GM21737 (cell line): ENCODE measurements around the gene HS3ST3B1.

ENCODE experiments used
- ATAC-seq: cut with Tn5 transposase; IDR thresholded peaks from one replicate; pipeline ENCODE4 v1.9.1; 2021; ENCODE audit warnings: mild to moderate bottlenecking, moderate library complexity; ENCODE audit not compliant: unreplicated experiment

The HS3ST3B1 gene

GRCh38 chr17:14300575-14301278, at the start of gene HS3ST3B1:
Gene HS3ST3B1, plus strand, starts transcription at chr17:14301081. Its CDS starts 438 bp downstream, at chr17:14301519.
- peak; percentile 87 for ATAC-seq

DNA sequence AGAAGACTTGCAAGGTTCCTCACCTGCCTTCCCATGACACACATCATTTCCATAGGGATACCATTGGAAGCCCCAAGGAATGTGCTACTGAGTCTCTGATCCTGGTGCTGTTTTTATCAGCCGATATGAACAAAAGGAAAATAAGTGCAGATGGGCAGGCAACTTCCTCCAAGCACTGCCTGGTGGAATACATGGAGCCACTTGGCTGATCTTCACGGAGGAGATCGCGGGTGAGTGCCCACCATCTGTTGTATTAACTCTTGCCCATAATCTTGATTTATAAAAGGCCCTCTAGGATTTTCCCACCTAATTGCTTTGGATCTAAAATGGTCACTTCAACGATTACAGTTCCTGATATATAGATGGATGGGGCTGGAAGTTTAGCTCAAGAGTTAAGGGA, 39.5 kb upstream of the HS3ST3B1 start:
- ATAC-seq, result no peak

GRCh38 chr17:14268264-14268663, 32.6 kb upstream of the HS3ST3B1 start:
- ATAC-seq, result no peak

DNA sequence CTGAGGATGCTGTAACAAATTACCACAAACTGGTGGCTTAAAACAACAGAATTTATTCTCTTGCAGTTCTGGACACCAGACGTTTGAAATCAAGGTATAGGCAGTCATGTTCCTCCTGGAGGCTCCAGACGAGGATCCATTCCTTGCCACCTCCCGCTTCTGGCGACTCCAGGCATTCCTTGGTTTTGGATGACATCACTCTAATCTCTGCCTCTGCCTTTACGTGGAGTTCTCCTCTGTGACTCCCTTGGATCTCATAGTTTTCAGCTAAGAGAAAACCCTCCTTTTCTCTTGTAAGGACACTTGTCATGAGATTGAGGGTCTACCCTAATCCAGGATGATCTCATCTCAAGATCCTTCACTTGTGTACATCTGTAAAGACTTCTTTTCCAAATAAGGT, 31.4 kb upstream of the HS3ST3B1 start:
- no peak for ATAC-seq

GRCh38 chr17:14270508-14270907, 30.4 kb upstream of the HS3ST3B1 start:
- ATAC-seq, result no peak

GRCh38 chr17:14276535-14277250, 24.2 kb upstream of the HS3ST3B1 start:
- no peak for ATAC-seq

DNA sequence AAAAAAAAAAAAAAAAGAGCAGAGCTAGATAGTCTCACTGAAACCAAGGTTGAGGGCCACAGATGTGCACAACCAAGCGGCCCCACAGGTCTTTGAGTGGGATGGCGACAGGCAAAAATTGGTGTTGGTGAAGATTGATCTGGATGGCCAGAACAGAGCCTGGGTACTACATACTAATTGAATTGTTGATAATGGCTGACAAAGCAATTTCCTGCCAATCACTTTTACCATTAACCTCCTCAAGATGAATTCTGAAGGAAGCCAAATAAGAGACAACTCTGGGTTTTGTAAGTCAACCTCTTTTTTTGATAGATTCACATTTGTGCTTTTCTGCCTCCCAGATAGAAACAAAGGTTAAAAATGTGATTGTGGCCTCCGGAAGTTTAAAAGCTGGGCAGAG, 19.4 kb upstream of the HS3ST3B1 start:
- no peak for ATAC-seq

GRCh38 chr17:14282726-14283125, 18.2 kb upstream of the HS3ST3B1 start:
- no peak for ATAC-seq

DNA sequence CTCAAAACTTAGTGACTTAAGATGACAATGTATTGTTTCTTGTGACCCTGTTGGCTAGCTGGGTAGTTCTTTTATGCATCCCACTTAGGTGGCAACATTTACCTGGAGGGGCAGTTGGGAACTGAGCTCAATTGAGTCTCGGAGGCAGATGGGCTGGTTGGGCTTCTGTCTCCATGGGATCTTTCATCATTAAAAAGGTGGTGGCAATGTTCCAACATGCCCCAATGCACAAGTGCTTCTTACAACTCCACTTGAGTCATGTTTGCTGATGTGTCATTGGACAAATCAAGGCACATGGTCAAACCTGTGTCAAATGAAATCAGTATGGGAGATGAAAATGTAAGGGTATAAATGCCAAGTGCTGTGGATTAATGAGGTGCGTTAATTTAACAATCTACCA, 11.7 kb upstream of the HS3ST3B1 start:
- no peak for ATAC-seq

- no peak for ATAC-seq
These were observed 6.0 kb upstream of the HS3ST3B1 start for GRCh38 chr17:14294876-14295275.

DNA sequence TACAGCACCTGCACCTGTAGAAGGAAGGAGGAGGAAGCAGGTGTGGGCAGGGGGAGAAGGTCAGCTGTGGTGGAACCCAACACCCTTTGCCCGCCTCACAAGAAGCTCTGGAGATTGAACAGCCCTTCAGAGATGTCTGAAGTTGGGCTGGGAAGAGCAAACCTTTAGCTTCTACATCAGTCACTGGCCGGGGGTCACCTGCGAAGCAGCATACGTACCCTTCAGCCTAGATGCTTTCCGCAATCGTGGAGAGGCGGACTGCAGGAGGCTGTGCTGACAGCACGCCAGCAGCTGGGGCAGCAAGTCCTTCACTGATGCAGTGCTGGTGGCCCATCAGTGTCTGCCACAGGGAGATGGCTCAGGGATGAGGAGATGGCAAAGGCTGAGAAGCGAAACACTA, 5.2 kb upstream of the HS3ST3B1 start:
- no peak for ATAC-seq

- no peak for ATAC-seq
These were observed 4.5 kb upstream of the HS3ST3B1 start for GRCh38 chr17:14296166-14296910.

GRCh38 chr17:14297161-14297851, 3.6 kb upstream of the HS3ST3B1 start:
- no peak for ATAC-seq

DNA sequence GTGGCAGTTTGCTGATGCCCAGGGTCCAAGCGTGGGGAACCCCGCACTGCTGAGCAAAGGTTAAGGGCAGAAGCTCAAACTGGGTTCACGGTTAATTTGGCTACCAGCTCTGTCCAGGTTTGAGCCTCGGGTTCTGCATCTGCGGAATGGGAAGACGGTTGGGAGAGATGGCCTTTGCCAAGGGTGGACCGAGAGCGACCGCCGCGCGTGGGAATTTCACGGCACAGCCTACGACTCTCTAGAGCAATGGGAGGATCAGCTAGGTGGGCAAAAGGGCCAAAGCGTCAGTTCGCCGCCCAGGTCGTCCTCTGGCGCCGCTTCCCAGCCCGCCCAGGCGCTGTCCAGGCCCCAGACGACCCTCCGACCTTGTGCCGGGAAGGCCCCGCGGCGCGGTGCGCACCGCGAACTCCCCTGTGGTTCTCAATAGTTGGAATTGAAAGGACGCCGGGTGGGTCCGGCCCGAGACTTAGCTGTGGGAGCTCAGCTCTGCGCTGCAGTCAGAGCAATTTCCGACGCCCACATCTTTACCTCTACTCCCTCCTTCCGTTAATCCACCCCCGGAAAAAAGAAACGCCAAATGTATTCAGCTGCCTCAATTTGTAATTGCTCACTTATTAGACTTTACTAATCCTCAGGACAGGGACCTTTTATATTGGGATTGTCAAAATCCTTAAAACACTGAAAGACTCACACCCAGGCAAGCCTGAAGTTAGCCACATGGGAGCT, 2.5 kb upstream of the HS3ST3B1 start:
- ATAC-seq, result no peak

DNA sequence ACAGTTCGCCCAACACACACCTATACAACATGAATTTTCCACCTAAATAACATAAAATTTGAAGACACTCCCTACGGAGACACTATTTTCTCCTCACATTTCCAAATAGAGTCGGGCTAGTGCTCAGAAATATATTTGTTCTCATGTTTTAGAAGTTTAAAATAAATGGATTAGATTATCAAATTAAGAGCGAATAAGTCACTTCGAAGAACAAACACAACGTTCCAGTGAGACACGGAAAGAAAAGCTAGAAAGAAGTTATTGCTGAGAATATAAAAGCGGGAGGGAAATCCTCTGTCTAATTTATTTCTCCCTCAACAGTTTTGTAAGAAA, 2.0 kb upstream of the HS3ST3B1 start:
- no peak for ATAC-seq

DNA sequence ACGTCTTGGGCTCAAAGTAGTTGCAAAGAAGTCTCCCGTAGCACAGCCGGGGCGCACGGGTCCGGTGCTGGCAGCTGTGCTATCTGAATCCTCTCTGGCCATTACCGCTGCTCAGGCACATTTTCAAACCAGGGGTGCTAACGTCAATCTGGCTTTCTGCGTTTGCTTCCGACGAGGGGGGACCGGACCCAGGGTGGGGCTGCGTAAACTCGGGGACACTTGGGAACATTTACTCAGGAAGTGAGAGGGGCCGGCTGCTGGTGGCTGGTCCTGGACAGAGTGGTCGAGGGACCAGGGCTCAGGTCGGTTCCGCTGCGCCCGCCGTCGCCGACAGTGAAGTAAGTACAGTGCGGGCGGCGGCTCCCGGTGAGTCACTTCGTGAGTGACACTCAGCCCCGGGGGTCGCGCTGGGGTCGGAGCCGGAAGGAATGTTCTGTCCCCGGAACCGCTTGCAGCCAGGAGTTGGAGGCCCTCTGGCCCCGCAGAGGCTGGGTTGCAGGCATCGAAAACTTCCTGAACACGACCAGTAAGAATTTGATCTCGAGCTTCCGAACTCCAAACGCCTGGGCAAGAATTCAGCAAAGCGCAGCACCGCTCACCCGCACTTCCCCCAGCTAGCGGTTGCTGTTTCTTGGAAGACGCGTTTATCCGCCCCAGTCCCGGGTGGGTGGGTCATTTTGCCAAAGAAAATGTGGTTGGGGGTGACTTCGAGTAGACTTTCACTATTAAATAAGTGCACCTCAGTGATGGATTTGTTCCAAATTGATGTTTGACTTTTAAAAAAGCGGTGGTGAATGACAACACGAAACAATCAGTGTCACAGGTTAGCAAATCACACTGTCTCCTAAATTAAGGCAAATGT, 1.4 kb upstream of the HS3ST3B1 start:
- ATAC-seq, result no peak

- ATAC-seq, result no peak
These were observed 604 bp downstream of the HS3ST3B1 start for GRCh38 chr17:14301279-14302090.

DNA sequence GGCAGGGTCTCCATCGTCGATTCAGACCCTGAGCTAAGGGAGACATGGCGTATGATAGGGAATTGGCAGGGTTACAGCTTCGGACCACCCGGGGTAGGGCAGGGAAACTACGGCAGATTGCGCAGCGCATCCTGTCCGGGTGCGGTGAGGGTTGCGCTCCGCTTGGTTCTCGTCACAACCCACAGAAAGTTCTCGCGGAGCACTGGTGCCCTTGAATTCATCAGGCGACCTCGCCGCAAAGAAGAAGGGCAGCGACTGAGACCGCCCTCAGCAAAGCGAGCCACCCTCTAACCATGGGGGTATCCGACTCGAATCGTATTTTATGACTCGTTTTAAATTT, 1.2 kb downstream of the HS3ST3B1 start:
- ATAC-seq, result peak; percentile 24
